ENCODE measurements around the gene POLR1D.
"Not testable (repeated sequence)": the region's sequence is repeated elsewhere in the genome, so short reads cannot be mapped to it uniquely, and the experiment has no call there.

POLR1D gene

GRCh38 chr13:27613628-27614027 lies 8.1 kb upstream of the POLR1D start:
- no peak overlapping the region for H3K4me3 ChIP-seq (ENCODE audit: low read depth, low read length)

GRCh38 chr13:27617881-27618321 lies 3.8 kb upstream of the POLR1D start:
- no peak overlapping the region for H3K4me3 ChIP-seq (ENCODE audit: low read depth, low read length)

GRCh38 chr13:27619093-27619727 lies 2.5 kb upstream of the POLR1D start:
- peak overlapping the region; percentile 77 for H3K4me3 ChIP-seq (ENCODE audit: low read depth, low read length)

- peak overlapping the region; percentile 77 for H3K4me3 ChIP-seq (ENCODE audit: low read depth, low read length)
Observed at GRCh38 chr13:27619728-27620376, 1.8 kb upstream of the POLR1D start.

DNA sequence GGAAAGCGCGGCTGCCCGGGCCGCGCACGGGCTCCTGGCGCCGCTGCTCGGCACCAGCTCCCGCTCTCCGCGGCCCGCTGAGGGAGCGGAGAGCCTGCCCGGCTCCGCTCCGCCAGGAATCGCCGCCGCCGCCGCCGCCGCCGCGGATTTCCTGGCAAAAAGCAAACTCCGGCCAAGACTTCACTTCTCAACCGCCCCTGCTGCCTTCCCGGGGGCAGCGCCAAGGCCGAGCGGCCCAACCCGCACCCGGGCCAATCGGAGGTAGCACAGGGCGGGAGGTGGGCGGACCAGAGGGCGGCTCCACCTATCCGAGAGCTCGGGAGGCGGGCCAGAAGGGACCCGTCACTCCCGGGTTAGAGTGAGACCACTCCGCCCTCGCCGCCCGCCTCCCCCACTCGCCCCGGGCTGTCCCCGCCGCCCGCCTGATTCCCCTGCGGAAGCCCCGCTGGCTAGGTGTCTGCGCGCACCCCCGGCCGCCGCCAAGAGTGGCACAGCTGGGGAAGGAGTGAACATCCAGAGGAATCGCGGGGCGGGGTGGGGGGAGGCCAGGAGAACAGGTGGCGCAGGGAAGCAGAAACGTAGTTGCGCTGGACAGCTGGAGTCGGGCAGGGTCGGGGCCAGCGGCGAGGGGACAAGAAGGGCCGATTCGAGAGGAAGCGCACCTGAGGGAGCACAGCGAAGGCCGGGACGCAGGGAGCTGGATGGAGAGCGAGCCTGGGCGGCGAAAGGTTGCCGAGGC lies 1.1 kb upstream of the POLR1D start, which contains the start of gene LNX2:
Gene LNX2 (minus strand): TSS at position 153 of the 739 bp plus-strand sequence. CDS start 38,826 bp downstream, outside the sequence.
- H3K4me3 ChIP-seq (ENCODE audit: low read depth, low read length): peak within 1 kb of the TSS; percentile 98

DNA sequence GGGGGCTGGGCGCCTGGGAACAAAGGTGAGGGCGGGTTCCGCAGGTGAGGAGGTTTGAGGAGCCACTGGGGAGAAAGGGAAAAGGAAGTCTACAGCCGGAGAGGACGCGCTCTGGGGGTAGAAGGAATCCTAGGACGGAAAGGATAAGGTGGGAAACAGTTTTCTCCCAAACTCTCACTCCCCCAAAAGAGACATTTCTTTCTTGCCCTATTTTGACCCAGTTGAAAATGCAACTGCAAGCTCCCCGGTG lies 651 bp upstream of the POLR1D start:
- H3K4me3 ChIP-seq (ENCODE audit: low read depth, low read length): peak overlapping the region; percentile 98

DNA sequence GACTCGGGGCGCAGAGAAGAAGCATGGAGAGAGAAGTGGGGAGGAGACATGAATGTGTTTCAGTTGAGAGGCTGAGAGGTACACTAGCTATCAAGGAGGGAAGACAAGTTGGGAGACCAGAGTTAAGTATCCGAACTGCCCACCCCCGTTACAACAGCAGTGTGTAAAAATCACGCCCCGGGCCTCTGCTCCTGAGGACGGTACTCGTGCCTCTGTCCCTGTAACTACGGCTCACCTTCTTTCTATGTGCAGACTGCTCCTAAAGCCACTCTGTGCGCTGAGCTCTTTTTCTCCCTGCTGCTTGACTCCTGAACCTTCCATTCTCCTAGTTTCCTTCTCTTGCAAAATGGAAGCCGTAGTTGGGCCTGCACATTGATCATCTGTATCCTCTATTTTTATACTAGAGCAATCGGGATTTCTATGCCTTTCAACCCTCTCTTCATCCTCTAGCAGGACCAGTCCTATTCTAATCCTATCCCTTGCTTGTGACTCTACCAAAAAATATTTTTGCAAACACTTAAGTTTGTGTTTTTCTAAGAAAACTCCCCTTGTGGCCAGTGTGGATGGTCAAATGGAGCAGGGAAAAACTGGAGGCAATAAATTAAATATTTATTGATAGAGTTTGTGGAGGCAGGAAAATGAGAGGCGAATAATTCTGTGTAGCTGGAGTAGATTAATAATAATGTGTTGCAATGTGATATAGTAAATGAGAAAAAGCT lies 569 bp downstream of the POLR1D start:
- H3K4me3 ChIP-seq (ENCODE audit: low read depth, low read length): peak overlapping the region; percentile 98

DNA sequence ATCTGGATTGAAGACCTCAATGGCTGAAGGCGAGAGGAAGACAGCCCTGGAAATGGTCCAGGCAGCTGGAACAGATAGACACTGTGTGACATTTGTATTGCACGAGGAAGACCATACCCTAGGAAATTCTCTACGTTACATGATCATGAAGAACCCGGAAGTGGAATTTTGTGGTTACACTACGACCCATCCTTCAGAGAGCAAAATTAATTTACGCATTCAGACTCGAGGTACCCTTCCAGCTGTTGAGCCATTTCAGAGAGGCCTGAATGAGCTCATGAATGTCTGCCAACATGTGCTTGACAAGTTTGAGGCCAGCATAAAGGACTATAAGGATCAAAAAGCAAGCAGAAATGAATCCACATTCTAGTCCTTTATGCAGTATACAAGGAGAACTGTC lies 1.2 kb downstream of the POLR1D start:
- H3K4me3 ChIP-seq (ENCODE audit: low read depth, low read length): peak overlapping the region; percentile 98

DNA sequence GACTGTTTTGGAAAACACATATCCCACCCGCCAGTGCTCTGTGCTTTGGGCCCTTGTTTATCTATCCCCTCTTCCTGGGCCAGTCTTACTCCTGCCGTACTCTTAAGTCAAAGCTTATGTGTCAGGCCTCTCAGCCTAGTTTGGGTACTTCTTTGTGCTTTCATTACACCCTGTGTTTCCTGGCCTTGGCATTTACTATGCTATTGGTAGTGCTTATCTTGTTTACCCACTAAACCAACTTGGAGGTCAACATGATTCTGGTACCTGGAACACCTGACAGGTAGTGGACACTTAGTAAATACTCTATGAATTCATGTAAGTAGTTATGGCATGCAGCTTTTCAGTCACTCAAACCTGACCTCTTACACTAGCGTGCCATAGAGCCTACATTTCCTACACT lies 2.4 kb downstream of the POLR1D start:
- no peak overlapping the region for H3K4me3 ChIP-seq (ENCODE audit: low read depth, low read length)

DNA sequence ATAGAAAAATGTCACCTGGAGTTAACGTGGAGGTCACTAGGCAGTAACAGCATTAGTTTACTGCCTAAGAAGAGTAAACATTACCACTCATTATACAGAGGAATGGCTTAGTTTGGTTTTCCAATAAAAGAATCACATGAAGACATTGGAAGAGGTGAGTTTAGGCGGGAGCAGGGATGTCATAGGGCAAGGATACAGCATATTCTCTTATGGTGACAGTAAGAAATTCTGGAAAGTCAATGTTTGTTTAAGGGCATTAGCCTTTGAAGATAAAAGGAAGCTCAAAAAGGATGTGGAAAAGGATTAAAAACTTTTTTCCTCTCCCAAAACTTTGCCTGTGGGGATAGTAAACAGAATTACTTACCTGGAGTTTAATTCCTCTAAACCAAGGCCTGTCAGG lies 4.1 kb downstream of the POLR1D start:
- H3K4me3 ChIP-seq (ENCODE audit: low read depth, low read length): no peak overlapping the region

DNA sequence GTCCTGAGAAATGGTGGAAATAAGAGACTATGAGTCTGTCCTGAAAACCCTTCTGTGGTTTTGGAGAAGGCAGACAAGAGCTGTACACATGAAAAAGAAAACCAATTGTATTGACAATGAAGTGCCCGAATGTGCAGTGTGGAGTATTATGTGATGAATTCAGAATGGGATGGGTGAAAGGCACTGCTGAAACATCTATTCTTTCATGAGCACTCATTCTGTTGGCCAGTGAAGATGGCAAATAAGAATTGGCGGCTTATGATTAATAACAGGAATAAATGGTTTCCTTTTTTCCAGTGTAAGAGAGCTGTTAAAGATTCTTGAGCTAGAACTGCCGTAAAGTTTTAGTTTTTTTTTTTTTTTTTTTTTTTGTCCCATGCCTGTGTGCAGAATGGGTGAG lies 5.7 kb downstream of the POLR1D start:
- H3K4me3 ChIP-seq (ENCODE audit: low read depth, low read length): no peak overlapping the region

DNA sequence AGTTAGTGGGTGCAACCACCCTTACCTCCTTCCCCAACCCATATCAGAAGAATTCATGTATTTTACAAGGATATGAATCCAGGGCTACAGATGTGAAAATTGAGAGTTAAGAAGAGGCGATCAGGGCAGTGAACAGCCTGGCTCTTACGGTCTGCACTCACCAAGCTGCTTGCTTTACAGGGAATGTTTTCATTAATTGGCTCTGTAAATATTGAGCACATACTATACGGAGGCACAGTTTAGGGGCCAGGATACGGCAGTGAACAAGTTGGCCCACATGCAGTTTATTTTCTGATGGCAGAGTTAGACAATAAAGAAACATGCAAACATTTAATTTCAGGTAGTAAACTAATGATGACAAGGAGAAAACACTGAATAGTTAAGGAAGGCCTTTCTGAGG lies 6.4 kb downstream of the POLR1D start:
- no peak overlapping the region for H3K4me3 ChIP-seq (ENCODE audit: low read depth, low read length)

DNA sequence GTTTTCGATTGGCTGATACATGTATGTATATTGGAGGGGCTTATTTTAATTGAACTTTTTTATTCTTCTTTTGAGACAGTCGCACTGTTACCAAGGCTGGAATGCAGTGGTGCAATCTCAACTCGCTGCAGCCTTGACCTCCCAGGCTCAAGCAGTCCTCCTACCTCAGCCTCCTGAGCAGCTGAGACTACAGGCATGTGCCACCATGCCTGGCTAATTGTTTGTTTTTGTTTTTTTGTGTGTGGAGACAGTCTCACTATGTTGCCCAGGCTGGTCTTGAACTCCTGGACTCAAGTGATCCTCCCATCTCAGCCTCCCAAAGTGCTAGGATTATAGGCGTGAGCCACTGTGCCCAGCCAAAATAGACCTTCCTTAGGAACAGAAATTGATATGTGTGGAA lies 7.1 kb downstream of the POLR1D start:
- H3K4me3 ChIP-seq (ENCODE audit: low read depth, low read length): not testable (repeated sequence)

DNA sequence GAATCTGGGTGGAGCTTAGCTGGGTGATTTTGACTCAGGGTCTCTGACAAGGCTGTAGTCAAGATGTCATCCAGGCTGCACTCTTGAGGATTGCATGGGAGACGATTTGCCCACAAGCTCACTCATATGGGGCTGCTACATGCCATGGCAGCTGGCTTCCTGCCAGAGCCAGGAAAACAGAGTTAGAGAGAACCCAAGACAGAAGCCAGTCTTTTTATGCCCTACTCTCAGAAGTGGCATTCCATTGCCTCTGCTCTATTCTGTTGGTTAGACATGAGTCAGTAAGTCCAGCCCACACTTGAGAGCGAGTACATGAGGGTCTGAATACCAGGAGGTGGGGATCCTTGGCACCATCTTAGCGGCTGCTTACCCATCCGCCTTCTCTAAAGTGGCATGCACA lies 9.5 kb downstream of the POLR1D start:
- H3K4me3 ChIP-seq (ENCODE audit: low read depth, low read length): no peak overlapping the region

DNA sequence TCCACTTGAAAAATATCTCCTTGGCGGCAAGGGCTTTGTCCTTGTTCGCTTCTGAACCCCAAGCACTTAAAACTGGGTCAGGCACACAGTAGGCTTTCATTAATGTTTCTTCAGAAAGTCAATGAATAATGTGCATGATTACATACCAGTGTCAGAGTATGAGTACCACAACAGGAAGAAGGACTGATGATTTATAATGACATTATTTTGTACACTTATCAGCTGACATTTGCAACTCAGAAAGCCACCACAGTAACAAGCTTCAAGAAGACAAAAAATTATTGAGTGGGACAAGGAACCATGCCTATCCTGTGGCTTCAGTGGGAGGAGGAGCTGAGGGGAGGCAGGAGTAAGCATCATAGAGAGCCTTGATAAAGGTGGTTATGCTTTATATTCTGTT lies 10.0 kb downstream of the POLR1D start:
- H3K4me3 ChIP-seq (ENCODE audit: low read depth, low read length): no peak overlapping the region

DNA sequence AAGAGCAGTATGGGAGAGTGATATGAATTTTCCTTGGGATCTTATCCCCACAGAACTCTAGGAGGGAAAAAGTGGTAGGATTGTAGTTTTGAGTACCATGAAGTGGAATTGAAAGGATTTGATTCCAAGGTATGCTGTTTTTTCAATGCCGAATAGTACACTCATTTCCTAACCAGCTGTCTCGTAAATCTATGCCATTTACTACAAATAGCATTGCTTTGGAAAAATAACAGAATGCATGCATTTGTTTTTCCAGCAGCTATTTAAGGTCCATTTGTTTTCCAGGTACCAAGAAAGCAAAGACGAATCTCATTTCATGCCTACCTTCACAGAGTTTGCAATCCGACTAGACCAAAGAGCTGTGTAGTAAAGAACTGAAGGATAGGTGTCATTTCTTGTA lies 10.5 kb downstream of the POLR1D start:
- no peak overlapping the region for H3K4me3 ChIP-seq (ENCODE audit: low read depth, low read length)

DNA sequence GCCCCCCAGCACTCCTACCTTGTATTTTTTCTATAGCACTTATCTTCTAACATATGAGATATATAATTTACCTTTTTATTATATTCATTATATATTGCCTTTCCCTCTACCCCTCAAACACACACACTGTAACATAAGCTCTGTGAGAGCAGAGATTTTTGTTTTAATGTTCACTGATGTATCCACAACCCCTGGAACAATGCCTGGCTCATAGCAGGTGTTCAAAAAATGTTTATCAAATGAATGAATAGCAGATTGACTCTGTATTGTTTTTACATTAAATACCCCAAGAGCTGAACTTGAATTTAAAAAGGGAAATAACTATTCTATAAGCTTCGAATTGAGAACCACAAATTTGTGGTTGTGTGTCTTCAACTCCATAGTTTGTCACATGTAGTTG lies 11.0 kb downstream of the POLR1D start:
- no peak overlapping the region for H3K4me3 ChIP-seq (ENCODE audit: low read depth, low read length)

DNA sequence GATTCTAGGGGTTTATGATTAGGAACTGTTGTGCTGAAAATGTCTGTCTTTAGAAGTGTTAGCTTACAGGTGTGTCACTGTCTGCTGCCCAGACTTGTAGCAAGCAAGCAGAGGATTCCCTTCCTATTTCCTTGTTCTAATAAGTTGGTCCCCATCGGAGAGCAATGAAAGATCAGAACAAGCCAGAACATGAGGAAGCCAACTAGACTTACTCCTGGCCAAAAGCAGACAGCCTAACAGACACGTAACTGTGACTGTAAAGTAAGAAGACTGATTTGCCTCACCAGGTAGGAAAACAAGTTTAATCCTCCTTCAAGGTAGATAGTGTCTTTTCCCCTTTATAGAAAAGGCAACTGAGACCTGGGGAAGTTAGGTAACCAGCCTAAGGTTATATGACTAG lies 12.5 kb downstream of the POLR1D start:
- no peak overlapping the region for H3K4me3 ChIP-seq (ENCODE audit: low read depth, low read length)

GRCh38 chr13:27634791-27635190 lies 13.1 kb downstream of the POLR1D start:
- H3K4me3 ChIP-seq (ENCODE audit: low read depth, low read length): no peak overlapping the region

DNA sequence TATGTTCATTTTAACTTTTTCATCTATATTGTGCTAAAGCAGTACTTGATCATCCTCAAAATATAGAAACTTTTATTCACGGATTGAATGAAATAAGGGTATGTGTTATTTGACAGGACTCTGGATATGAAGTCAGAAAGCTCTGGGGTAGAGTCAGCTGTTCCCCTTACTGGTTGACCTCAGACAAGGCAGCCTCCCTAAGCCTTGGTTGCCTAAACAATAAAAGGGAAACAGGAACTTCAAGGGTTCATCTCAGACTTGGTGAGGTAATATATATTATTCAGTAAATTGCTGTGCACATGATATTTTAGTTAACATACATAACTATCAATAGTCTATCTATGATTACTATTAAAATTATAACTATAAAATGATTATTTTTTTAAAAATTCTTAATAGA lies 13.6 kb downstream of the POLR1D start:
- H3K4me3 ChIP-seq (ENCODE audit: low read depth, low read length): no peak overlapping the region

DNA sequence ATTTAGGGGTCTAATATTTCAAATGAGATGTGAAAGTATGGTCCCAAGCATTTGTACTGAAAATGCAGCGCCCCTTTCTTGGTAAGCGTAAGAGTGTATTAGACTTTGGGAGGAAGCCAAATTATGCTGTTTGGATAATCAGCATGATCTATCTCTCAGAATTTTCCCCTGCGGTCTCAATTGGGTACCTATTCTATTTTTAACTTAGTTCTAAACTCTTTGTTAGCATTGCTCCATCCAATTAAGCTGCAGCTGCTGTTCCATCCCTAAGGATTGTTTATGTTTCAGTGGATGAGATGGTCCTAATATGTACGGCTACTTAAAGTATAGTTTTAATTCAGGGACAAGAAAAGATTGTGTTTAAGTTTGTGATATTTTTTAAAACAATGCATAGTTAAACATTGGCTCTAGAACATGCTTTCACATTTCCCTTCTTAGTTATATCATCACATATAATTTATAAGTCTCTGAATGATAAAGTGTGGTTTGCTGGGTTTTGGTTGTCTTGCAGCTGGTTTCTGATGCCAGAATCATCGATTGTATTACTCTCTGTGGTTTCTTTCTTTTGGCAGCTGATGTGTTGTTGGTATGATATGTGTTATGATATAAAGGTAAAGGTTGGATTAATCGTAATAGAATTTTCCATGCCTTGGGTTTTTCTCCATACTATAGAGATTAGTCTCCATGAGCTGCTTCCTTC lies 15.0 kb downstream of the POLR1D start:
- H3K4me3 ChIP-seq (ENCODE audit: low read depth, low read length): no peak overlapping the region
